ENCODE data around the gene DNPEP. TPM values are rescaled to one million over a fixed set of nuclear protein-coding genes. Genes with fewer than 3 reads are reported as not detected.

DNPEP gene
- total RNA-seq, 2 experiments from 2014 or later, result 39.3 to 63.6 TPM

DNA sequence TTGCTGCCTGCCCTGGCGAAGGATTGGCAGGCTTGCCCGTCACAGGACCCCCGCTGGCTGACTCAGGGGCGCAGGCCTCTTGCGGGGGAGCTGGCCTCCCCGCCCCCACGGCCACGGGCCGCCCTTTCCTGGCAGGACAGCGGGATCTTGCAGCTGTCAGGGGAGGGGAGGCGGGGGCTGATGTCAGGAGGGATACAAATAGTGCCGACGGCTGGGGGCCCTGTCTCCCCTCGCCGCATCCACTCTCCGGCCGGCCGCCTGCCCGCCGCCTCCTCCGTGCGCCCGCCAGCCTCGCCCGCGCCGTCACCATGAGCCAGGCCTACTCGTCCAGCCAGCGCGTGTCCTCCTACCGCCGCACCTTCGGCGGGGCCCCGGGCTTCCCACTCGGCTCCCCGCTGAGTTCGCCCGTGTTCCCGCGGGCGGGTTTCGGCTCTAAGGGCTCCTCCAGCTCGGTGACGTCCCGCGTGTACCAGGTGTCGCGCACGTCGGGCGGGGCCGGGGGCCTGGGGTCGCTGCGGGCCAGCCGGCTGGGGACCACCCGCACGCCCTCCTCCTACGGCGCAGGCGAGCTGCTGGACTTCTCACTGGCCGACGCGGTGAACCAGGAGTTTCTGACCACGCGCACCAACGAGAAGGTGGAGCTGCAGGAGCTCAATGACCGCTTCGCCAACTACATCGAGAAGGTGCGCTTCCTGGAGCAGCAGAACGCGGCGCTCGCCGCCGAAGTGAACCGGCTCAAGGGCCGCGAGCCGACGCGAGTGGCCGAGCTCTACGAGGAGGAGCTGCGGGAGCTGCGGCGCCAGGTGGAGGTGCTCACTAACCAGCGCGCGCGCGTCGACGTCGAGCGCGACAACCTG, 30.7 kb upstream of the DNPEP start, which contains the start of gene DES:
TSS of gene DES (plus strand) at position 223 of the 857 bp plus-strand sequence. CDS start at position 309, 86 bp downstream.
- H3K9me3 ChIP-seq (ENCODE audit: low read length), result no peaks in the 10 kb centered on the region
- no peaks in the 10 kb centered on the region for H3K36me3 ChIP-seq (ENCODE audit: insufficient read depth, low read length)
- H4K20me1 ChIP-seq (ENCODE audit: insufficient read depth, low read length), result no peaks in the 10 kb centered on the region
- CTCF ChIA-PET (ENCODE audit: unreplicated experiment), result no interaction called here
- no peaks in the 10 kb centered on the region for H3K79me2 ChIP-seq (ENCODE audit: insufficient read depth, low read depth, low read length)
- intact Hi-C loops (cut with micrococcal nuclease; ENCODE audit: unreplicated experiment), result no loop called here
- BruUV-seq (replicated peaks), result no TSS peak
- no peaks in the 10 kb centered on the region for H3K9me2 ChIP-seq (ENCODE audit: insufficient read depth, low read length)
- H3K4me3 ChIP-seq (ENCODE audit: low read depth, low read length, poor library complexity, severe bottlenecking), result no peak within 1 kb of the TSS
- no peak within 1 kb of the TSS for H3K27ac ChIP-seq (ENCODE audit: low read depth, low read length, poor library complexity, severe bottlenecking)
- POLR2A ChIA-PET, result interaction anchor here (0.6 kb wide), 1 partner anchor 522 kb away, joined by 3 read pairs; no protein-coding TSS in a partner anchor
- no peaks in the 10 kb centered on the region for H3K4me1 ChIP-seq (ENCODE audit: insufficient read depth, low read length, poor library complexity, severe bottlenecking)
- no peak within 1 kb of the TSS for H2AFZ ChIP-seq (ENCODE audit: low read length)
- no peak for DNase-seq (ENCODE audit: low spot score)
- TF ChIP-seq EZH2phosphoT487 (IDR thresholded peaks at IDR 0.05; ENCODE audit: borderline replicate concordance, low read depth, low read length), result no peak
- TF ChIP-seq, protein P1, sequence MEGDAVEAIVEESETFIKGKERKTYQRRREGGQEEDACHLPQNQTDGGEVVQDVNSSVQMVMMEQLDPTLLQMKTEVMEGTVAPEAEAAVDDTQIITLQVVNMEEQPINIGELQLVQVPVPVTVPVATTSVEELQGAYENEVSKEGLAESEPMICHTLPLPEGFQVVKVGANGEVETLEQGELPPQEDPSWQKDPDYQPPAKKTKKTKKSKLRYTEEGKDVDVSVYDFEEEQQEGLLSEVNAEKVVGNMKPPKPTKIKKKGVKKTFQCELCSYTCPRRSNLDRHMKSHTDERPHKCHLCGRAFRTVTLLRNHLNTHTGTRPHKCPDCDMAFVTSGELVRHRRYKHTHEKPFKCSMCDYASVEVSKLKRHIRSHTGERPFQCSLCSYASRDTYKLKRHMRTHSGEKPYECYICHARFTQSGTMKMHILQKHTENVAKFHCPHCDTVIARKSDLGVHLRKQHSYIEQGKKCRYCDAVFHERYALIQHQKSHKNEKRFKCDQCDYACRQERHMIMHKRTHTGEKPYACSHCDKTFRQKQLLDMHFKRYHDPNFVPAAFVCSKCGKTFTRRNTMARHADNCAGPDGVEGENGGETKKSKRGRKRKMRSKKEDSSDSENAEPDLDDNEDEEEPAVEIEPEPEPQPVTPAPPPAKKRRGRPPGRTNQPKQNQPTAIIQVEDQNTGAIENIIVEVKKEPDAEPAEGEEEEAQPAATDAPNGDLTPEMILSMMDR (conservative IDR thresholded peaks at IDR 0.05; ENCODE audit: low read length), result no peak
- H3K4me2 ChIP-seq (ENCODE audit: low read length), result no peak within 1 kb of the TSS

DNA sequence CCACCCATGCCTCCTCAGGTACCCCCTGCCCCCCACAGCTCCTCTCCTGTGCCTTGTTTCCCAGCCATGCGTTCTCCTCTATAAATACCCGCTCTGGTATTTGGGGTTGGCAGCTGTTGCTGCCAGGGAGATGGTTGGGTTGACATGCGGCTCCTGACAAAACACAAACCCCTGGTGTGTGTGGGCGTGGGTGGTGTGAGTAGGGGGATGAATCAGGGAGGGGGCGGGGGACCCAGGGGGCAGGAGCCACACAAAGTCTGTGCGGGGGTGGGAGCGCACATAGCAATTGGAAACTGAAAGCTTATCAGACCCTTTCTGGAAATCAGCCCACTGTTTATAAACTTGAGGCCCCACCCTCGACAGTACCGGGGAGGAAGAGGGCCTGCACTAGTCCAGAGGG, 29.7 kb upstream of the DNPEP start:
- H3K4me3 ChIP-seq (ENCODE audit: low read depth, low read length, poor library complexity, severe bottlenecking), result no peak overlapping the region
- no peak overlapping the region for H3K27ac ChIP-seq (ENCODE audit: low read depth, low read length, poor library complexity, severe bottlenecking)
- BruUV-seq (replicated peaks), result no TSS peak
- no peaks in the 10 kb centered on the region for H3K36me3 ChIP-seq (ENCODE audit: insufficient read depth, low read length)
- TF ChIP-seq, protein P1 (conservative IDR thresholded peaks at IDR 0.05; ENCODE audit: low read length), result no peak
- no peak for TF ChIP-seq EZH2phosphoT487 (IDR thresholded peaks at IDR 0.05; ENCODE audit: borderline replicate concordance, low read depth, low read length)
- H3K4me2 ChIP-seq (ENCODE audit: low read length), result no peak overlapping the region
- H2AFZ ChIP-seq (ENCODE audit: low read length), result no peak overlapping the region
- POLR2A ChIA-PET, result interaction anchor here (0.7 kb wide), 1 partner anchor 23 kb away, joined by 3 read pairs; no protein-coding TSS in a partner anchor
- no peaks in the 10 kb centered on the region for H3K9me2 ChIP-seq (ENCODE audit: insufficient read depth, low read length)
- H4K20me1 ChIP-seq (ENCODE audit: insufficient read depth, low read length), result no peaks in the 10 kb centered on the region
- intact Hi-C loops (cut with micrococcal nuclease; ENCODE audit: unreplicated experiment), result no loop called here
- no peaks in the 10 kb centered on the region for H3K9me3 ChIP-seq (ENCODE audit: low read length)
- H3K4me1 ChIP-seq (ENCODE audit: insufficient read depth, low read length, poor library complexity, severe bottlenecking), result no peaks in the 10 kb centered on the region
- no peak for DNase-seq (ENCODE audit: low spot score)
- CTCF ChIA-PET (ENCODE audit: unreplicated experiment), result no interaction called here
- no peaks in the 10 kb centered on the region for H3K79me2 ChIP-seq (ENCODE audit: insufficient read depth, low read depth, low read length)

DNA sequence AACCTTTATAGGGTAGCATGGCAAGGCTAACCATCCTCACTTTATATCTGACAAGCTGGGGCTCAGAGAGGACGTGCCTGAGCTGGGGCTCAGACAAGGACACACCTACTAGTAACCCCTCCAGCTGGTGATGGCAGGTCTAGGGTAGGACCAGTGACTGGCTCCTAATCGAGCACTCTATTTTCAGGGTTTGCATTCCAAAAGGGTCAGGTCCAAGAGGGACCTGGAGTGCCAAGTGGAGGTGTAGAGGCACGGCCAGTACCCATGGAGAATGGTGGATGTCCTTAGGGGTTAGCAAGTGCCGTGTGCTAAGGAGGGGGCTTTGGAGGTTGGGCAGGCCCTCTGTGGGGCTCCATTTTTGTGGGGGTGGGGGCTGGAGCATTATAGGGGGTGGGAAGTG, 29.2 kb upstream of the DNPEP start:
- no peaks in the 10 kb centered on the region for H3K9me3 ChIP-seq (ENCODE audit: low read length)
- no peak overlapping the region for H3K4me2 ChIP-seq (ENCODE audit: low read length)
- DNase-seq (ENCODE audit: low spot score), result no peak
- H3K36me3 ChIP-seq (ENCODE audit: insufficient read depth, low read length), result no peaks in the 10 kb centered on the region
- no peak overlapping the region for H2AFZ ChIP-seq (ENCODE audit: low read length)
- no peaks in the 10 kb centered on the region for H3K4me1 ChIP-seq (ENCODE audit: insufficient read depth, low read length, poor library complexity, severe bottlenecking)
- H4K20me1 ChIP-seq (ENCODE audit: insufficient read depth, low read length), result no peaks in the 10 kb centered on the region
- no TSS peak for BruUV-seq (replicated peaks)
- H3K9me2 ChIP-seq (ENCODE audit: insufficient read depth, low read length), result no peaks in the 10 kb centered on the region
- no peaks in the 10 kb centered on the region for H3K79me2 ChIP-seq (ENCODE audit: insufficient read depth, low read depth, low read length)
- no peak for TF ChIP-seq EZH2phosphoT487 (IDR thresholded peaks at IDR 0.05; ENCODE audit: borderline replicate concordance, low read depth, low read length)
- TF ChIP-seq, protein P1 (conservative IDR thresholded peaks at IDR 0.05; ENCODE audit: low read length), result no peak
- H3K27ac ChIP-seq (ENCODE audit: low read depth, low read length, poor library complexity, severe bottlenecking), result no peak overlapping the region
- CTCF ChIA-PET (ENCODE audit: unreplicated experiment), result no interaction called here
- POLR2A ChIA-PET, result interaction anchor here (0.7 kb wide), 1 partner anchor 24 kb away, joined by 3 read pairs; no protein-coding TSS in a partner anchor
- intact Hi-C loops (cut with micrococcal nuclease; ENCODE audit: unreplicated experiment), result no loop called here
- H3K4me3 ChIP-seq (ENCODE audit: low read depth, low read length, poor library complexity, severe bottlenecking), result no peak overlapping the region

All from OCI-LY7 (cell line).